ENCODE results near the gene TMEM128.

Gene TMEM128

DNA sequence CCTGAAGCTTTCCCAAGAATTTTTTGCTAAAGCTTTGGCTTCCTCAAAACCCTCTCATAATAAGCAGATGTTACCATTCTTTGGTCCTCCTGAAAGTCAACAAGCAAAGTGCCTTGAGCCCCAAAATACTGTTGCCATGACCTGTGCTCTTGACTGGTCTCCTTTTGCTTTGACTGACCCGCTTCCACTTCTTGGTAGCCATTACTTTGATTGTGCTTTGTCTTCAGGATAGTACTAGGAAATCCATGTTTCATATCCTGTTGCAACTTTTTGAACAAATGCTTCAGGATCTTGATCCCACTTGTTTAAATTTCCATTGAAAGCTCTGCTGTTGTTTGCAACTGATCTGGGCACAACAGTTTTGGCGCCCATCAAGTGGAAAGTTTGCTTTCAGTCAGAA lies 14.4 kb downstream of the TMEM128 start:
- no peaks in the 10 kb centered on the region for H3K4me1 ChIP-seq (ENCODE audit: control insufficient read depth, low read length)
- no peaks in the 10 kb centered on the region for H3K9me2 ChIP-seq (replicated peaks; ENCODE audit: control insufficient read depth, low read length)
- H3K79me2 ChIP-seq (ENCODE audit: control insufficient read depth, low read length) = no peaks in the 10 kb centered on the region
- H3K4me2 ChIP-seq (ENCODE audit: low read length) = no peak overlapping the region
- no peaks in the 10 kb centered on the region for H3F3A ChIP-seq (ENCODE audit: control insufficient read depth, insufficient read depth)
- TF ChIP-seq, protein P1, sequence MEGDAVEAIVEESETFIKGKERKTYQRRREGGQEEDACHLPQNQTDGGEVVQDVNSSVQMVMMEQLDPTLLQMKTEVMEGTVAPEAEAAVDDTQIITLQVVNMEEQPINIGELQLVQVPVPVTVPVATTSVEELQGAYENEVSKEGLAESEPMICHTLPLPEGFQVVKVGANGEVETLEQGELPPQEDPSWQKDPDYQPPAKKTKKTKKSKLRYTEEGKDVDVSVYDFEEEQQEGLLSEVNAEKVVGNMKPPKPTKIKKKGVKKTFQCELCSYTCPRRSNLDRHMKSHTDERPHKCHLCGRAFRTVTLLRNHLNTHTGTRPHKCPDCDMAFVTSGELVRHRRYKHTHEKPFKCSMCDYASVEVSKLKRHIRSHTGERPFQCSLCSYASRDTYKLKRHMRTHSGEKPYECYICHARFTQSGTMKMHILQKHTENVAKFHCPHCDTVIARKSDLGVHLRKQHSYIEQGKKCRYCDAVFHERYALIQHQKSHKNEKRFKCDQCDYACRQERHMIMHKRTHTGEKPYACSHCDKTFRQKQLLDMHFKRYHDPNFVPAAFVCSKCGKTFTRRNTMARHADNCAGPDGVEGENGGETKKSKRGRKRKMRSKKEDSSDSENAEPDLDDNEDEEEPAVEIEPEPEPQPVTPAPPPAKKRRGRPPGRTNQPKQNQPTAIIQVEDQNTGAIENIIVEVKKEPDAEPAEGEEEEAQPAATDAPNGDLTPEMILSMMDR (IDR thresholded peaks at IDR 0.05; ENCODE audit: low read depth, low read length, poor library complexity, severe bottlenecking) = no peak
- TF ChIP-seq EZH2phosphoT487 (IDR thresholded peaks at IDR 0.05; ENCODE audit: borderline replicate concordance, low read length) = no peak
- no peaks in the 10 kb centered on the region for H4K20me1 ChIP-seq (ENCODE audit: control insufficient read depth, insufficient read depth, low read depth, low read length)
- no peak overlapping the region for H3K27ac ChIP-seq (ENCODE audit: low read depth, low read length)
- no peaks in the 10 kb centered on the region for H3K27me3 ChIP-seq (ENCODE audit: control insufficient read depth, low read length)
- peaks cover 16% of the 10 kb centered on the region for H3K36me3 ChIP-seq (ENCODE audit: control insufficient read depth, low read length)
- no peaks in the 10 kb centered on the region for H3K9me3 ChIP-seq (ENCODE audit: control insufficient read depth, insufficient read depth, low read length)
- no peak overlapping the region for H3K4me3 ChIP-seq (ENCODE audit: low read length)

- H3K36me3 ChIP-seq (ENCODE audit: control insufficient read depth, low read length) = no peaks in the 10 kb centered on the region
- H3F3A ChIP-seq (ENCODE audit: control insufficient read depth, insufficient read depth) = no peaks in the 10 kb centered on the region
- no peaks in the 10 kb centered on the region for H4K20me1 ChIP-seq (ENCODE audit: control insufficient read depth, insufficient read depth, low read depth, low read length)
- TF ChIP-seq, protein P1 (IDR thresholded peaks at IDR 0.05; ENCODE audit: low read depth, low read length, poor library complexity, severe bottlenecking) = no peak
- TF ChIP-seq EZH2phosphoT487 (IDR thresholded peaks at IDR 0.05; ENCODE audit: borderline replicate concordance, low read length) = no peak
- H3K4me2 ChIP-seq (ENCODE audit: low read length) = no peak overlapping the region
- H3K79me2 ChIP-seq (ENCODE audit: control insufficient read depth, low read length) = no peaks in the 10 kb centered on the region
- no peak overlapping the region for H3K4me3 ChIP-seq (ENCODE audit: low read length)
- no peaks in the 10 kb centered on the region for H3K27me3 ChIP-seq (ENCODE audit: control insufficient read depth, low read length)
- H3K4me1 ChIP-seq (ENCODE audit: control insufficient read depth, low read length) = no peaks in the 10 kb centered on the region
- no peak overlapping the region for H3K27ac ChIP-seq (ENCODE audit: low read depth, low read length)
- H3K9me3 ChIP-seq (ENCODE audit: control insufficient read depth, insufficient read depth, low read length) = no peaks in the 10 kb centered on the region
- no peaks in the 10 kb centered on the region for H3K9me2 ChIP-seq (replicated peaks; ENCODE audit: control insufficient read depth, low read length)
Measured at GRCh38 chr4:4228356-4228668, 19.7 kb downstream of the TMEM128 start.

DNA sequence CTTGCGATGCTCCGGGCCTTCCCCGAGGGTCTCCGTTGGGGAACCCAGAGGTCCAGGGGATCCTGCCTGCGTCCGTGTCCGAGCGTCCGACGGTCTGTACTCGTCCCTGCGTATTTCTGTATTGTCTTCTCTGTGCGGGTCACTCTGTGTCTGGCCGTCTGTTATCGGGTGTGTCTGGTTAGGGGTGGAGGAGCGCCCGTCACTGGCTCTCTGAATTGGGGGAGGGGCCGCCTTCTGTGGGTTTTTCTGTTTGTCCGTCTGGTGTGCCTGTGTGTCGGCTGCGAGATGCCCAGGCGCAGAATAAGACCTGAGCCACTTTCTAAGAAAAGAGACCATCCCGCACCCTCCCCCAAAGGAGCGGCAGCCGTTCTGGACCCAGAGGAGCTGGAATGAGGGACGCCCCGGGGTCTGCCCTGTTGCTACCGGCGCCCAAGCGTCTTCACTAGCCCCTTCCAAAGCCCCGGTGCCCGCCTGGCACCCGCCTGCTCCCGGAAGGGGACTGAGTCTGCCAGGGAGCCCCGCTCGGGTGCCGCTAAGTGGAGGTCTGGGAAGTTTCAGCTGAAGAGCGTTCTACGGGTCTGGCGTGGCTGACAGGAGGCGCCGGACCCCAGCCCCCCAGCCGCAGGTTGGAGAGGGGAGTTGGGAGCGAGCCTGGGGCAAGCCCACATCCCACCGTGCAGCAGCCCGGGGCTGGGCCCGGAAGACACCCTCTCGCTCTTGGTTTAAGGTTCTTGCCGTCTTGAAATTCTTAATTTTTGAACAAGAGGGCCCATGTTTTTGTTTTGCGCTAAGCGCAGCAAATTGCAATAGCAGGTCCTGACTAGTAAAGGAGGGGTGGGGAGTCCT lies 20.3 kb downstream of the TMEM128 start:
- Histone ChIP-seq H3K27me3 (ENCODE audit: control insufficient read depth, low read length) (no peaks in the 10 kb centered on the region), H4K20me1 (ENCODE audit: control insufficient read depth, insufficient read depth, low read depth, low read length) (no peaks in the 10 kb centered on the region), H3K36me3 (ENCODE audit: control insufficient read depth, low read length) (no peaks in the 10 kb centered on the region), H3K4me3 (ENCODE audit: low read length) (no peak overlapping the region), H3K9me2 (replicated peaks; ENCODE audit: control insufficient read depth, low read length) (no peaks in the 10 kb centered on the region), H3K4me1 (ENCODE audit: control insufficient read depth, low read length) (no peaks in the 10 kb centered on the region), H3F3A (ENCODE audit: control insufficient read depth, insufficient read depth) (no peaks in the 10 kb centered on the region), H3K79me2 (ENCODE audit: control insufficient read depth, low read length) (no peaks in the 10 kb centered on the region), H3K27ac (ENCODE audit: low read depth, low read length) (no peak overlapping the region), H3K4me2 (ENCODE audit: low read length) (no peak overlapping the region), H3K9me3 (ENCODE audit: control insufficient read depth, insufficient read depth, low read length) (no peaks in the 10 kb centered on the region)
- TF ChIP-seq EZH2phosphoT487 (IDR thresholded peaks at IDR 0.05; ENCODE audit: borderline replicate concordance, low read length) = no peak
- TF ChIP-seq, protein P1 (IDR thresholded peaks at IDR 0.05; ENCODE audit: low read depth, low read length, poor library complexity, severe bottlenecking) = no peak
